ENCODE measurements around the gene MPI.

The MPI gene

DNA sequence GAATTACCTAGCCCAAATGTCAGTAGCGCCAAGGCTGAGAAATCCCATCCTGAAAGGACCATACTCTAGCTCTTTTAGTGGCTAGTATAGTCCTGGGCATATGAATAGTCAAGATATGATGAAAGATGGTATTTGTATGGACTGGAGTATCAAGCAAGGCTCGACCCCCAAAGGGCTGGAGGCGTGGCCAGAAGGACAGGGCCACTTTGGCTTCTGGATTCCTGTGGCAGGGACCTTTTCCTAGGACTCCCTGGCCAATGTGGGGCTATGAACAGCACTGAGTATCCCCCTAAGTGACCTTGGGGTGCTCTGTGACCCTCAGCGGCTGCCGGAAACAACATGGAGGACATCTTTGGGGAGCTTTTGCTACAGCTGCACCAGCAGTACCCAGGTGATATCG, 6.0 kb downstream of the MPI start:
- in situ Hi-C loops (cut with MboI; ENCODE audit: low pct_unique_long_range_greater_than_20kb, low sequenced_read_pairs, unreplicated experiment) = no loop called here
- no peak for TF ChIP-seq CTCF (IDR thresholded peaks at IDR 0.05; ENCODE audit: extremely low read depth, insufficient read depth, missing control alignments)
- no peak for DNase-seq (ENCODE audit: low spot score)

DNA sequence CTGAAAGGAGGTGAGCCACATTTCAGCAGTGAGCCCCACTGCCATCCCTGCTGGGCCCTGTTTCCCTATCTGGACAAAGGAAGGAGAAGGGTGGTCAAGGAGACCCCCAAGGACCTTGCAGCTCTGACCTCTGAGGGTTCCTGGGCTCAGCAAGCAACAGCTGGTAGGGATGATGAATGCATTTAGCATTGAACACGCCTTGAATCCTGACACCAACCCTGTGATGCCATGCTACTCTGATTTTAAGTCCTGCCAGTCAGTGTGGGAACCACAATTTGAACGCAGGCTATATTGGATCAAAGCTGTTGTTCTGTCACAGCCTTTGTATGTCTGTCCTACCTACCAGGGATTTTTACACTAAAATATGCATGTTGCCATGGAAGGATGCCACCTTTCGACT, 6.5 kb downstream of the MPI start:
- no peak for DNase-seq (ENCODE audit: low spot score)
- in situ Hi-C loops (cut with MboI; ENCODE audit: low pct_unique_long_range_greater_than_20kb, low sequenced_read_pairs, unreplicated experiment) = no loop called here
- no peak for TF ChIP-seq CTCF (IDR thresholded peaks at IDR 0.05; ENCODE audit: extremely low read depth, insufficient read depth, missing control alignments)

DNA sequence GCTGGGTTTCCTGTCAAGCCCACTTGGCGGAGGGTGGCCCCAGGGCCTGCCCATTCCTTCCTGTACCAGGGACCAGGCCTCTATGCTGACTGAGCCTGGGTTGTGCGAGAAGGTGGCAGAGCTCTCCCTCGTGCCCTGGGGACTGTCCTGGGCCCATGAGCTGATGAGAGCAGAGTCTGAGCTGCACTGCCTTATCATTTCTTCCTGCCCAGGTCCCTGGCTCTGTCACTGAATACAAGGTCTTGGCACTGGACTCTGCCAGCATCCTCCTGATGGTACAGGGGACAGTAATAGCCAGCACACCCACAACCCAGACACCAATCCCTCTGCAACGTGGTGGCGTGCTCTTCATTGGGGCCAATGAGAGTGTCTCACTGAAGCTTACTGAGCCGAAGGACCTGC, 7.5 kb downstream of the MPI start:
- in situ Hi-C loops (cut with MboI; ENCODE audit: low pct_unique_long_range_greater_than_20kb, low sequenced_read_pairs, unreplicated experiment) = no loop called here
- DNase-seq (ENCODE audit: low spot score) = no peak
- TF ChIP-seq CTCF (IDR thresholded peaks at IDR 0.05; ENCODE audit: extremely low read depth, insufficient read depth, missing control alignments) = no peak

DNA sequence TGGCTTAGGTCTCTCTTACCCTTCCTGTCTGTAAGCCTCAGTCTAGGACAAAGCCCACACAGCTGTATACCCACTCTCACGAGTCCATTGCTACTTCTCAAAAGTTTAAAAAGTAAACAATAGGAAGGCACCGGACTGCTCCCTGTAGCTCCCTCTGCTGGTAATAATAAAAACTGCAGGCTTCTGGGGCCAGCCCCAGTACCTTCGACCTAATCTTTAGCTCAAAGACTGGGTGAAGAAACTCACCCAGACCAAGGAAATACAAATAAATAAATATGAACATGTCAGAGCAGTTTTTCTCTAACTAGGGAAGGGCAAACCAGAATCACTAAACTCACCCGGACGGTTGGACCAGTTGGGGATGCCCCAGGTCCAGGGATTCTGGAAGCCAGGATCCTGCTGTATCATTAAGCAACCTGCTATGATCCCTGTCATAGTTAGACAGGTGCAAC, 11.8 kb downstream of the MPI start:
- in situ Hi-C loops (cut with MboI; ENCODE audit: low pct_unique_long_range_greater_than_20kb, low sequenced_read_pairs, unreplicated experiment) = no loop called here
- peak; percentile 82 for DNase-seq (ENCODE audit: low spot score)
- TF ChIP-seq CTCF (IDR thresholded peaks at IDR 0.05; ENCODE audit: extremely low read depth, insufficient read depth, missing control alignments) = peak; percentile 77

- in situ Hi-C loops (cut with MboI; ENCODE audit: low pct_unique_long_range_greater_than_20kb, low sequenced_read_pairs, unreplicated experiment) = no loop called here
- DNase-seq (ENCODE audit: low spot score) = no peak
- TF ChIP-seq CTCF (IDR thresholded peaks at IDR 0.05; ENCODE audit: extremely low read depth, insufficient read depth, missing control alignments) = no peak
Observed at GRCh38 chr15:74902295-74903075, 12.6 kb downstream of the MPI start.

DNA sequence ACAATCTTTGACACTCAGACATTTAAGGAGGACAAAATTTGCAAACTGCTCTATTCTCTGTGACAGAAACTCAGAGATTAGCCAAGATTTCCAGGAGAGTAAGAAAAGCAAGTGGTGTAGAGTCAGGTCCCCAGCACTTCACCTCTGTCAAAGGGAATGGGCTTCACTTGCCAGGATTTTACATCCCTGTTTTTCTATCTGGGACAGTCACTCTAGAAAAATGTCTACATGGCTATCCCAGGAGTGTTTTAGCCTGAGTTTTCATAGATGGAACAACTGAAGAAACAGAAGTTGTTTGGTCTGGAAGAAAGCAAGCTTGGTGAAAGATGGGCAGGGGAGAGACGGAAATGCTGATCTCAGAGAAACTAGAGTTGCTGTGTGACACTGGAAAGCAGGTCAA, 13.8 kb downstream of the MPI start:
- no peak for TF ChIP-seq CTCF (IDR thresholded peaks at IDR 0.05; ENCODE audit: extremely low read depth, insufficient read depth, missing control alignments)
- DNase-seq (ENCODE audit: low spot score) = no peak
- in situ Hi-C loops (cut with MboI; ENCODE audit: low pct_unique_long_range_greater_than_20kb, low sequenced_read_pairs, unreplicated experiment) = no loop called here

Data from GM13977 (cell line).